NCI-H446 (cell line): ENCODE measurements around the gene COX19.

Experiments used
- DNase-seq, 2 experiments: peaks; one replicate each; lab custom pipeline; 2025; lab: John Stamatoyannopoulos, UW

The COX19 gene

GRCh38 chr7:978049-978346, 2.6 kb upstream of the COX19 start:
- DNase-seq: no peak

- DNase-seq: no peak
These were observed 2.1 kb upstream of the COX19 start for GRCh38 chr7:977326-978048.

GRCh38 chr7:976901-977325, 1.6 kb upstream of the COX19 start:
- no peak for DNase-seq

GRCh38 chr7:975702-976473, 539 bp upstream of the COX19 start:
- no peak for DNase-seq

GRCh38 chr7:974172-974571, 1.2 kb downstream of the COX19 start:
- no peak for DNase-seq

- no peak for DNase-seq
These were observed 2.0 kb downstream of the COX19 start for GRCh38 chr7:973312-973711.

GRCh38 chr7:972676-973309, 2.6 kb downstream of the COX19 start:
- no peak for DNase-seq

GRCh38 chr7:972110-972509, 3.2 kb downstream of the COX19 start:
- DNase-seq: no peak

GRCh38 chr7:970744-971143, 4.6 kb downstream of the COX19 start:
- no peak for DNase-seq

GRCh38 chr7:969403-969802, 5.9 kb downstream of the COX19 start:
- no peak for DNase-seq

GRCh38 chr7:968205-969105, 6.9 kb downstream of the COX19 start:
- no peak for DNase-seq

GRCh38 chr7:967361-968082, 7.8 kb downstream of the COX19 start:
- DNase-seq: no peak

- no peak for DNase-seq
These were observed 8.9 kb downstream of the COX19 start for GRCh38 chr7:966291-967069.

GRCh38 chr7:964401-965231, 10.7 kb downstream of the COX19 start:
- DNase-seq: no peak

GRCh38 chr7:963236-964078, 11.9 kb downstream of the COX19 start:
- DNase-seq: no peak

GRCh38 chr7:962401-963081, 12.8 kb downstream of the COX19 start:
- no peak for DNase-seq

GRCh38 chr7:961546-962400, 13.6 kb downstream of the COX19 start:
- no peak for DNase-seq
